Measurements from ENCODE around the gene LAMA2. TPM values are rescaled to one million over a fixed set of nuclear protein-coding genes. Genes with fewer than 3 reads are reported as not detected.
A peak's percentile ranks its signal among the peaks of the same experiment; 100 is the strongest.

The LAMA2 gene
- total and polyA plus RNA-seq, 2 experiments from 2014 or later = 11.1 to 57.5 TPM

DNA sequence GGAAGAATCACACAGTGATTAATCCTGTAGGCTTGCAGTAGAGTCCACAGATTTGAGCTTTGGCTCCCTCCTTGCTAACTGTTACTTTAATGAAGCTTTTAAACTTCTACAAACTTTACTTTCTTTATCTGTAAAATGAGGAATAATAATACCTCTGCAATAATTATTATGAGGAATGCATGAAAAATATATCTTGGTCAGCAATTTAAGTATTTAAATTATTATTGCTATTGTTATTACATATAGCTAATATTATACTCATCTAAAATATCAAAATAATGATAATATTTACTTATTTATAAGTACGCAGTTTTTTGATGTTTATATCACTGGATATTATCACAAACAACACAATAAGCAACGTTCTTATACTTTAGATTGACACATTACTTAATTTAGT lies 38.3 kb upstream of the LAMA2 start:
- 77% methylated on average over 2 of the region's 2 CpGs for WGBS (ENCODE audit: low lambda C conversion rate, missing lambda C conversion rate)
- DNase-seq (ENCODE audit: low spot score) = no peak
- Histone ChIP-seq H4K20me1 (ENCODE audit: insufficient read depth, poor library complexity, severe bottlenecking) (no peaks in the 10 kb centered on the region), H3K79me2 (no peaks in the 10 kb centered on the region), H3K4me2 (no peak overlapping the region), H3K27ac (no peak overlapping the region), H3K4me1 (ENCODE audit: insufficient read depth) (no peaks in the 10 kb centered on the region), H2AFZ (no peak overlapping the region), H3K36me3 (replicated peaks; ENCODE audit: insufficient read depth, low read depth) (no peaks in the 10 kb centered on the region), H3K27me3 (no peaks in the 10 kb centered on the region), H3K4me3 (no peak overlapping the region), H3K9me3 (ENCODE audit: low read depth) (no peaks in the 10 kb centered on the region), H3K9me2 (replicated peaks; ENCODE audit: insufficient read depth) (peaks cover 4% of the 10 kb centered on the region)
- TF ChIP-seq EZH2phosphoT487 (IDR thresholded peaks at IDR 0.05; ENCODE audit: low read depth, severe bottlenecking, unreplicated experiment) (no peak), EZH2 (IDR thresholded peaks at IDR 0.05; ENCODE audit: borderline replicate concordance) (no peak), CTCF (IDR thresholded peaks at IDR 0.05; ENCODE audit: poor library complexity) (no peak)

GRCh38 chr6:128847431-128848210 lies 35.3 kb upstream of the LAMA2 start:
- no peak for TF ChIP-seq CTCF (IDR thresholded peaks at IDR 0.05; ENCODE audit: poor library complexity)
- TF ChIP-seq EZH2 (IDR thresholded peaks at IDR 0.05; ENCODE audit: borderline replicate concordance) = no peak
- no peak for TF ChIP-seq EZH2phosphoT487 (IDR thresholded peaks at IDR 0.05; ENCODE audit: low read depth, severe bottlenecking, unreplicated experiment)
- no peaks in the 10 kb centered on the region for H3K9me3 ChIP-seq (ENCODE audit: low read depth)
- no peak overlapping the region for H2AFZ ChIP-seq
- H4K20me1 ChIP-seq (ENCODE audit: insufficient read depth, poor library complexity, severe bottlenecking) = no peaks in the 10 kb centered on the region
- DNase-seq (ENCODE audit: low spot score) = no peak
- H3K36me3 ChIP-seq (replicated peaks; ENCODE audit: insufficient read depth, low read depth) = no peaks in the 10 kb centered on the region
- no peaks in the 10 kb centered on the region for H3K27me3 ChIP-seq
- H3K4me1 ChIP-seq (ENCODE audit: insufficient read depth) = no peaks in the 10 kb centered on the region
- WGBS (ENCODE audit: low lambda C conversion rate, missing lambda C conversion rate) = 48% methylated on average over 4 of the region's 4 CpGs
- no peaks in the 10 kb centered on the region for H3K79me2 ChIP-seq
- H3K4me3 ChIP-seq = no peak overlapping the region
- peak overlapping the region; percentile 17 for H3K4me2 ChIP-seq
- H3K9me2 ChIP-seq (replicated peaks; ENCODE audit: insufficient read depth) = peaks cover 4% of the 10 kb centered on the region
- H3K27ac ChIP-seq = peak overlapping the region; percentile 20

- peaks cover 4% of the 10 kb centered on the region for H3K9me2 ChIP-seq (replicated peaks; ENCODE audit: insufficient read depth)
- TF ChIP-seq EZH2phosphoT487 (IDR thresholded peaks at IDR 0.05; ENCODE audit: low read depth, severe bottlenecking, unreplicated experiment) = no peak
- no peak for TF ChIP-seq EZH2 (IDR thresholded peaks at IDR 0.05; ENCODE audit: borderline replicate concordance)
- no peak for TF ChIP-seq CTCF (IDR thresholded peaks at IDR 0.05; ENCODE audit: poor library complexity)
- peak overlapping the region; percentile 17 for H3K4me2 ChIP-seq
- no peaks in the 10 kb centered on the region for H3K4me1 ChIP-seq (ENCODE audit: insufficient read depth)
- H2AFZ ChIP-seq = no peak overlapping the region
- no peaks in the 10 kb centered on the region for H3K79me2 ChIP-seq
- no peak overlapping the region for H3K4me3 ChIP-seq
- H4K20me1 ChIP-seq (ENCODE audit: insufficient read depth, poor library complexity, severe bottlenecking) = no peaks in the 10 kb centered on the region
- 58% methylated on average over 7 of the region's 7 CpGs for WGBS (ENCODE audit: low lambda C conversion rate, missing lambda C conversion rate)
- no peaks in the 10 kb centered on the region for H3K9me3 ChIP-seq (ENCODE audit: low read depth)
- peak overlapping the region; percentile 20 for H3K27ac ChIP-seq
- DNase-seq (ENCODE audit: low spot score) = peak; percentile 30
- H3K27me3 ChIP-seq = no peaks in the 10 kb centered on the region
- H3K36me3 ChIP-seq (replicated peaks; ENCODE audit: insufficient read depth, low read depth) = no peaks in the 10 kb centered on the region
These were observed 34.6 kb upstream of the LAMA2 start for GRCh38 chr6:128848212-128848935.
